ENCODE data around the gene RIPOR3. TPM values are rescaled to one million over a fixed set of nuclear protein-coding genes. Genes with fewer than 3 reads are reported as not detected.
"Not testable (repeated sequence)": the region's sequence is repeated elsewhere in the genome, so short reads cannot be mapped to it uniquely, and the experiment has no call there.

RIPOR3 gene
- total RNA-seq, 1 donor from 2014 or later = 5.1 TPM

- Mint-ChIP-seq H3K27ac (no peak overlapping the region), H3K36me3 (no peaks in the 10 kb centered on the region), H3K4me1 (ENCODE audit: unreplicated experiment) (peaks cover 21% of the 10 kb centered on the region), H3K4me3 (no peak overlapping the region), H3K9me3 (no peaks in the 10 kb centered on the region), H3K27me3 (peaks cover 3% of the 10 kb centered on the region)
- no peak for TF ChIP-seq CTCF (conservative IDR thresholded peaks at IDR 0.05)
- DNase-seq (ENCODE audit: extremely low spot score, unreplicated experiment) = no peak
Observed at GRCh38 chr20:50716518-50716917, 25.2 kb upstream of the RIPOR3 start.

GRCh38 chr20:50715694-50716093, 24.4 kb upstream of the RIPOR3 start:
- Mint-ChIP-seq H3K4me1 (ENCODE audit: unreplicated experiment) (peaks cover 28% of the 10 kb centered on the region), H3K4me3 (no peak overlapping the region), H3K27me3 (peaks cover 3% of the 10 kb centered on the region), H3K36me3 (peaks cover 3% of the 10 kb centered on the region), H3K9me3 (peaks cover 5% of the 10 kb centered on the region), H3K27ac (peak overlapping the region; percentile 59)
- DNase-seq (ENCODE audit: extremely low spot score, unreplicated experiment) = no peak
- no peak for TF ChIP-seq CTCF (conservative IDR thresholded peaks at IDR 0.05)

GRCh38 chr20:50714426-50714825, 23.1 kb upstream of the RIPOR3 start:
- H3K9me3 Mint-ChIP-seq; H3K36me3 Mint-ChIP-seq; DNase-seq (ENCODE audit: extremely low spot score, unreplicated experiment); H3K4me3 Mint-ChIP-seq; H3K27me3 Mint-ChIP-seq; H3K27ac Mint-ChIP-seq: not testable (repeated sequence)
- H3K4me1 Mint-ChIP-seq (ENCODE audit: unreplicated experiment) = peaks cover 27% of the 10 kb centered on the region

GRCh38 chr20:50713657-50714101, 22.3 kb upstream of the RIPOR3 start:
- Mint-ChIP-seq H3K4me1 (ENCODE audit: unreplicated experiment) (peaks cover 32% of the 10 kb centered on the region), H3K27me3 (peaks cover 3% of the 10 kb centered on the region), H3K27ac (peak overlapping the region; percentile 1), H3K4me3 (no peak overlapping the region), H3K36me3 (peaks cover 3% of the 10 kb centered on the region), H3K9me3 (peaks cover 5% of the 10 kb centered on the region)
- TF ChIP-seq CTCF (conservative IDR thresholded peaks at IDR 0.05) = peak; percentile 40
- DNase-seq (ENCODE audit: extremely low spot score, unreplicated experiment) = no peak

- DNase-seq (ENCODE audit: extremely low spot score, unreplicated experiment) = no peak
- peaks cover 5% of the 10 kb centered on the region for H3K9me3 Mint-ChIP-seq
- H3K4me1 Mint-ChIP-seq (ENCODE audit: unreplicated experiment) = peaks cover 26% of the 10 kb centered on the region
- peaks cover 3% of the 10 kb centered on the region for H3K27me3 Mint-ChIP-seq
- no peak for TF ChIP-seq CTCF (conservative IDR thresholded peaks at IDR 0.05)
- H3K4me3 Mint-ChIP-seq = no peak overlapping the region
- H3K36me3 Mint-ChIP-seq = peaks cover 3% of the 10 kb centered on the region
- peak overlapping the region; percentile 54 for H3K27ac Mint-ChIP-seq
Observed at GRCh38 chr20:50712771-50713656, 21.7 kb upstream of the RIPOR3 start.

GRCh38 chr20:50711113-50711825, 19.9 kb upstream of the RIPOR3 start:
- peaks cover 5% of the 10 kb centered on the region for H3K9me3 Mint-ChIP-seq
- peak overlapping the region; percentile 85 for H3K27ac Mint-ChIP-seq
- H3K4me1 Mint-ChIP-seq (ENCODE audit: unreplicated experiment) = peaks cover 23% of the 10 kb centered on the region
- H3K4me3 Mint-ChIP-seq = peak overlapping the region; percentile 72
- TF ChIP-seq CTCF (conservative IDR thresholded peaks at IDR 0.05) = no peak
- H3K27me3 Mint-ChIP-seq = peaks cover 3% of the 10 kb centered on the region
- H3K36me3 Mint-ChIP-seq = peaks cover 3% of the 10 kb centered on the region
- no peak for DNase-seq (ENCODE audit: extremely low spot score, unreplicated experiment)

Measured in type B pancreatic cell (in vitro differentiated cells).